Transverse colon (tissue), 4 donors: ENCODE measurements around the gene F11R. TPM values are rescaled to one million over a fixed set of nuclear protein-coding genes. Genes with fewer than 3 reads are reported as not detected.

Experiments used
- DNase-seq: peaks from one replicate; pipeline ENCODE4 v3.0.0-alpha.2; 2019
- H3K27ac ChIP-seq, 4 donors: fragments of 200-600 bp; sonication (generic); 2 replicates each; pipeline ENCODE4 v1.5.1; 2016 to 2018; ENCODE audit warnings: inconsistent platforms in 4 of 4
- H3K27me3 ChIP-seq: fragments of 200-600 bp; sonication (generic); 2 replicates; pipeline ENCODE4 v1.5.1; 2017; ENCODE audit warnings: inconsistent platforms
- H3K36me3 ChIP-seq, 4 donors: fragments of 200-600 bp; sonication (generic); 2 replicates each; pipeline ENCODE4 v1.5.1; 2017 to 2019; ENCODE audit warnings: inconsistent platforms in 4 of 4
- H3K4me1 ChIP-seq, 4 donors: fragments of 200-600 bp; sonication (generic); 2 replicates each; pipeline ENCODE4 v1.5.1; 2017 to 2020; ENCODE audit warnings: inconsistent platforms in 4 of 4
- H3K4me3 ChIP-seq, 4 donors: fragments of 200-600 bp; sonication (generic); 1 replicate in 1 of 4; 2 replicates in 3 of 4; pipeline versions ENCODE4 v1.5.1 to v1.6.1; 2017 to 2019; ENCODE audit warnings: inconsistent platforms in 4 of 4
- H3K9me3 ChIP-seq, 2 donors: fragments of 200-600 bp; sonication (generic); 2 replicates each; pipeline ENCODE4 v1.5.1; 2017 to 2019; ENCODE audit warnings: inconsistent platforms in 2 of 2
- CTCF ChIP-seq, 5 experiments: fragments of 200-600 bp in 3 of 5; fragments of 450-650 bp in 2 of 5; sonication (generic) in 3 of 5; IDR thresholded peaks; 1 replicate in 2 of 5; 2 replicates in 3 of 5; pipeline ENCODE4 v1.5.1; 2016 to 2017; ENCODE audit warnings: antibody characterized with exemption in 5 of 5, inconsistent platforms in 3 of 5, mild to moderate bottlenecking in 2 of 5, moderate library complexity in 1 of 5
- EP300 ChIP-seq: sonication (generic); formaldehyde crosslinking; IDR thresholded peaks from one replicate; pipeline ENCODE4 v1.6.1; 2017; ENCODE audit warnings: antibody characterized with exemption, low read depth
- POLR2A ChIP-seq: fragments of 450-650 bp; IDR thresholded peaks from one replicate; pipeline ENCODE4 v1.6.1; 2016; ENCODE audit warnings: antibody characterized with exemption, mild to moderate bottlenecking, moderate library complexity
- POLR2AphosphoS5 ChIP-seq, 3 donors: sonication (generic); formaldehyde crosslinking; IDR thresholded peaks; one replicate each; pipeline ENCODE4 v1.6.1; 2016; ENCODE audit warnings: antibody characterized with exemption in 3 of 3
- WGBS, 2 donors: methylation state at CpG; one replicate each; pipeline ENCODE4 v1.1.5; 2018; ENCODE audit warnings: low coverage in 1 of 2; 5-methylcytosine and 5-hydroxymethylcytosine counted together
- in situ Hi-C, 4 donors: fragments of 200-750 bp; cut with MboI; loops; one replicate each; pipeline versions ENCODE4 v1.15.0 to v1.15.1; 2017; ENCODE audit warnings: low sequenced_read_pairs in 3 of 4, low pct_ligation_motif_present in 1 of 4, low pct_unique_long_range_greater_than_20kb in 1 of 4
- intact Hi-C: fragments of 100-400 bp; cut with DNase I; formaldehyde crosslinking; loops from one replicate; pipeline ENCODE4 v1.15.1; 2023; ENCODE audit warnings: low total_unique reads
- total RNA-seq, 4 donors: library from RNA; depleted of rRNA; stranded (reverse); fragments of >200 nt; gene quantifications; one replicate each; pipeline ENCODE4 v1.1.0, GENCODE V29; 2016

Gene F11R
- total RNA-seq, 4 donors from 2014 or later = 91.7 to 126 (median 105) TPM

GRCh38 chr1:161013131-161013487, 7.8 kb downstream of the F11R start:
- H3K36me3 ChIP-seq = no peaks in the 10 kb centered on the region
- TF ChIP-seq POLR2A = no peak
- no peak for TF ChIP-seq EP300
- no peak for TF ChIP-seq POLR2AphosphoS5 (IDR thresholded peaks at IDR 0.05)
- no peak for TF ChIP-seq CTCF (IDR thresholded peaks at IDR 0.05)
- intact Hi-C loops (no loop called here), in situ Hi-C loops (no loop called here)
- peak overlapping the region in 1 of 4 donors; percentile 28 for H3K4me3 ChIP-seq
- no peaks in the 10 kb centered on the region for H3K27me3 ChIP-seq
- H3K4me1 ChIP-seq = peaks cover 13 to 37% (median 24%) of the 10 kb centered on the region in 4 donors
- DNase-seq = no peak
- no peaks in the 10 kb centered on the region for H3K9me3 ChIP-seq
- H3K27ac ChIP-seq = peak overlapping the region; percentile 86 to 92 (median 90)

- no peaks in the 10 kb centered on the region for H3K27me3 ChIP-seq
- H3K4me3 ChIP-seq = no peak overlapping the region
- H3K9me3 ChIP-seq = no peaks in the 10 kb centered on the region
- H3K36me3 ChIP-seq = no peaks in the 10 kb centered on the region
- TF ChIP-seq CTCF (IDR thresholded peaks at IDR 0.05) (no peak), POLR2A (no peak), POLR2AphosphoS5 (IDR thresholded peaks at IDR 0.05) (no peak), EP300 (no peak)
- intact Hi-C loops = no loop called here
- in situ Hi-C loops = no loop called here
- DNase-seq = no peak
- 82 to 96% methylated on average over 2 to 3 of the region's 3 CpGs for WGBS, 2 donors
- peaks cover 11 to 30% (median 23%) of the 10 kb centered on the region in 4 donors for H3K4me1 ChIP-seq
- peak overlapping the region; percentile 86 to 92 (median 90) for H3K27ac ChIP-seq
These were observed 8.5 kb downstream of the F11R start for GRCh38 chr1:161012420-161012819.

DNA sequence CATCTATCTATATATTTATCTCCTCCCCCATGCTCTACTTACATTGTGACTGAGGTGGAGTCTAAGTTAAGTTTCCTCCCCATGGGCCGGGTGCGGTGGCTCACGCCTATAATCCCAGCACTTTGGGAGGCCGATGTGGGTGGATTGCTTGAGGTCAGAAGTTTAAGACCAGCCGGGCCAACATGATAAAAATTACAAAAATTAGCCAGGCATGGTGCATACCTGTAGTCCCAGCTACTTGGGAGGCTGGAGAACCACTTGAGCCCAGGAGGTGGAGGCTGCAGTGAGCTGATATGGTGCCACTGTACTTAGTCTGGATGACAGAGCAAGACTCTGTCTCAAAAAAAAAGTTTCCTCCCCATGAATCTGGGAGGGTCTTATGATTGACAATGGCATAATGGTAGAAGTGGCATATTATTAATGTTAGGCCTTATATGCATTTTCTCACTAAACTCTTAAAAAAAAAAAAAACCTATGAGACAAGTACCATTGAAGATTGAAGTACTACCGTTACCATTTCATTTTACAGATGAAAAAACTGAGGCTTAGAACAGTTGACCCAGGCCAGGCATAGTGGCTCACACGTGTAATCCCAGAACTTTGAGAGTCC, 11.2 kb downstream of the F11R start:
- in situ Hi-C loops (no loop called here), intact Hi-C loops (no loop called here)
- Histone ChIP-seq H3K27ac (no peak overlapping the region), H3K9me3 (no peaks in the 10 kb centered on the region), H3K27me3 (no peaks in the 10 kb centered on the region), H3K36me3 (no peaks in the 10 kb centered on the region), H3K4me3 (no peak overlapping the region), H3K4me1 (peaks cover 11 to 21% (median 18%) of the 10 kb centered on the region in 4 donors)
- TF ChIP-seq POLR2AphosphoS5 (IDR thresholded peaks at IDR 0.05) = no peak
- no peak for TF ChIP-seq EP300
- no peak for TF ChIP-seq CTCF (IDR thresholded peaks at IDR 0.05)
- no peak for TF ChIP-seq POLR2A
- WGBS, 2 donors = 77 to 100% methylated on average over 1 to 7 of the region's 7 CpGs
- no peak for DNase-seq

GRCh38 chr1:161008869-161009510, 12.0 kb downstream of the F11R start:
- 73 to 75% methylated on average over 4 of the region's 4 CpGs for WGBS, 2 donors
- H3K4me3 ChIP-seq = no peak overlapping the region

More at GRCh38 chr1:161008869-161009510, 12.0 kb downstream of the F11R start:
- Histone ChIP-seq H3K27ac (no peak overlapping the region), H3K36me3 (no peaks in the 10 kb centered on the region), H3K9me3 (no peaks in the 10 kb centered on the region), H3K4me1 (peaks cover 7 to 14% (median 11%) of the 10 kb centered on the region in 4 donors), H3K27me3 (no peaks in the 10 kb centered on the region)
- no peak for DNase-seq
- in situ Hi-C loops (no loop called here), intact Hi-C loops (no loop called here)
- no peak for TF ChIP-seq POLR2A
- no peak for TF ChIP-seq CTCF (IDR thresholded peaks at IDR 0.05)
- no peak for TF ChIP-seq POLR2AphosphoS5 (IDR thresholded peaks at IDR 0.05)
- TF ChIP-seq EP300 = no peak
